HEK293T (cell line): ENCODE results near the gene PDXK.

Source experiments
- BHLHE40 ChIP-seq: fragments of 450-650 bp; IDR thresholded peaks from 2 replicates; pipeline ENCODE4 v1.6.1; 2016; ENCODE audit warnings: mild to moderate bottlenecking, moderate library complexity, borderline replicate concordance
- NFRKB ChIP-seq: fragments of 450-650 bp; IDR thresholded peaks from 2 replicates; pipeline ENCODE4 v1.6.1; 2016; ENCODE audit warnings: mild to moderate bottlenecking, moderate library complexity
- SUZ12 ChIP-seq: fragments of 450-650 bp; IDR thresholded peaks from 2 replicates; pipeline ENCODE4 v1.6.1; 2016; ENCODE audit warnings: mild to moderate bottlenecking

- TF ChIP-seq NFRKB (no peak), BHLHE40 (no peak), SUZ12 (no peak)
Measured at GRCh38 chr21:43772425-43772821, 53.5 kb downstream of the PDXK start.
